HuH-7 (cell line): ENCODE results near the gene IRX4.
"Not testable (repeated sequence)": the region's sequence is repeated elsewhere in the genome, so short reads cannot be mapped to it uniquely, and the experiment has no call there.

ENCODE experiments used
- DNase-seq: peaks from one replicate; pipeline ENCODE4 v3.0.0; 2011; ENCODE audit warnings: low spot score

Gene IRX4

GRCh38 chr5:1877103-1878049 is 5.3 kb downstream of the IRX4 start:
- no peak for DNase-seq

- DNase-seq: no peak
Observed at GRCh38 chr5:1876660-1877064, 6.1 kb downstream of the IRX4 start.

GRCh38 chr5:1875843-1876659 is 6.7 kb downstream of the IRX4 start:
- no peak for DNase-seq

- DNase-seq: no peak
Observed at GRCh38 chr5:1875281-1875842, 7.4 kb downstream of the IRX4 start.

GRCh38 chr5:1874771-1875220 is 7.9 kb downstream of the IRX4 start:
- DNase-seq: no peak

- no peak for DNase-seq
Observed at GRCh38 chr5:1874348-1874747, 8.4 kb downstream of the IRX4 start.

- no peak for DNase-seq
Observed at GRCh38 chr5:1873243-1873959, 9.3 kb downstream of the IRX4 start.

GRCh38 chr5:1871441-1871840 is 11.3 kb downstream of the IRX4 start:
- DNase-seq: no peak

GRCh38 chr5:1870435-1871272 is 12.1 kb downstream of the IRX4 start:
- not testable (repeated sequence) for DNase-seq

- DNase-seq: no peak
Observed at GRCh38 chr5:1868886-1869475, 13.7 kb downstream of the IRX4 start.

GRCh38 chr5:1867815-1868143 is 14.9 kb downstream of the IRX4 start:
- no peak for DNase-seq

GRCh38 chr5:1867114-1867814 is 15.5 kb downstream of the IRX4 start:
- DNase-seq: no peak

- no peak for DNase-seq
Observed at GRCh38 chr5:1865948-1866347, 16.8 kb downstream of the IRX4 start.

- DNase-seq: no peak
Observed at GRCh38 chr5:1865486-1865885, 17.2 kb downstream of the IRX4 start.

- DNase-seq: no peak
Observed at GRCh38 chr5:1864896-1865440, 17.8 kb downstream of the IRX4 start.

GRCh38 chr5:1860949-1861348 is 21.8 kb downstream of the IRX4 start:
- no peak for DNase-seq

- no peak for DNase-seq
Observed at GRCh38 chr5:1860021-1860610, 22.6 kb downstream of the IRX4 start.

GRCh38 chr5:1859099-1859498 is 23.6 kb downstream of the IRX4 start:
- DNase-seq: no peak

GRCh38 chr5:1858436-1858835 is 24.3 kb downstream of the IRX4 start:
- DNase-seq: no peak

GRCh38 chr5:1857256-1857600 is 25.5 kb downstream of the IRX4 start:
- DNase-seq: no peak
